ENCODE data around the gene ZNF346. TPM values are rescaled to one million over a fixed set of nuclear protein-coding genes. Genes with fewer than 3 reads are reported as not detected.

The ZNF346 gene
- total RNA-seq, 2 experiments from 2014 or later: 36.6 to 42.4 TPM

- TF ChIP-seq CTCF (conservative IDR thresholded peaks at IDR 0.05; ENCODE audit: low read length) (no peak), EZH2phosphoT487 (IDR thresholded peaks at IDR 0.05; ENCODE audit: borderline replicate concordance, low read depth, low read length) (no peak)
- H4K20me1 ChIP-seq (ENCODE audit: insufficient read depth, low read length): peaks cover 13% of the 10 kb centered on the region
- H3K4me3 ChIP-seq (ENCODE audit: low read depth, low read length, poor library complexity, severe bottlenecking): peak overlapping the region; percentile 47
- peak overlapping the region; percentile 92 for H3K27ac ChIP-seq (ENCODE audit: low read depth, low read length, poor library complexity, severe bottlenecking)
- H3K4me1 ChIP-seq (ENCODE audit: insufficient read depth, low read length, poor library complexity, severe bottlenecking): peaks cover 74% of the 10 kb centered on the region
- peaks cover 35% of the 10 kb centered on the region for H3K36me3 ChIP-seq (ENCODE audit: insufficient read depth, low read length)
- no TSS peak for BruUV-seq (replicated peaks)
- ChIA-PET CTCF (ENCODE audit: unreplicated experiment) (interaction anchor here (0.6 kb wide), 1 partner anchor 53 kb away, joined by 3 read pairs; no protein-coding TSS in a partner anchor), POLR2A (interaction anchor here (0.7 to 1.6 kb wide), 7 partner anchors 9 to 124 kb away, joined by 3 to 16 read pairs (median 4); no protein-coding TSS in a partner anchor)
- no peak overlapping the region for H2AFZ ChIP-seq (ENCODE audit: low read length)
- intact Hi-C loops (cut with micrococcal nuclease; ENCODE audit: unreplicated experiment): loop anchor here (1.0 to 10.0 kb wide), 4 partner anchors 9 to 550 kb away; partner anchors contain the start of genes FAF2, PRELID1, RAB24 and UIMC1
- H3K9me2 ChIP-seq (ENCODE audit: insufficient read depth, low read length): no peaks in the 10 kb centered on the region
- H3K79me2 ChIP-seq (ENCODE audit: insufficient read depth, low read depth, low read length): peaks cover 100% of the 10 kb centered on the region
- H3K4me2 ChIP-seq (ENCODE audit: low read length): peak overlapping the region; percentile 60
- H3K9me3 ChIP-seq (ENCODE audit: low read length): peaks cover 12% of the 10 kb centered on the region; the same call in 1 of the 2 replicates
- DNase-seq (ENCODE audit: low spot score): peak; percentile 95
Observed at GRCh38 chr5:176994460-176995121, 27.9 kb upstream of the ZNF346 start.

DNA sequence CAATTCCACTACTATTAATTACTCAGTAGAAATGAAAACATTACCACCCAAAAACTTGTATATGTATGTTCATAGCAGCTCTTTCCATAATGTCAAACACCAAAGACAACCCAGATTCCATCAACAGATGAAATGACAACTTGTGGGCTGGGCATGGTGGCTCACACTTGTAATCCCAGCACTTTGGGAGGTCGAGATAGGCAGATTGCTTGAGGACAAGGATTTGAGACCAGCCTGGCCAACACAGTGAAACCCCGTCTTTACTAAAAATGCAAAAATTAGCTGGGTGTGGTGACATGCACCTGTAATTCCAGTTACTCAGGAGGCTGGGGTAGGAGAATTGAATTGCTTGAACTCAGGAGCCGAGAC is 27.4 kb upstream of the ZNF346 start:
- Histone ChIP-seq H3K9me3 (ENCODE audit: low read length) (peaks cover 10% of the 10 kb centered on the region; the same call in 1 of the 2 replicates), H3K79me2 (ENCODE audit: insufficient read depth, low read depth, low read length) (peaks cover 100% of the 10 kb centered on the region), H2AFZ (ENCODE audit: low read length) (no peak overlapping the region), H3K4me3 (ENCODE audit: low read depth, low read length, poor library complexity, severe bottlenecking) (peak overlapping the region; percentile 44), H3K9me2 (ENCODE audit: insufficient read depth, low read length) (no peaks in the 10 kb centered on the region), H3K4me2 (ENCODE audit: low read length) (peak overlapping the region; percentile 60), H4K20me1 (ENCODE audit: insufficient read depth, low read length) (peaks cover 13% of the 10 kb centered on the region), H3K4me1 (ENCODE audit: insufficient read depth, low read length, poor library complexity, severe bottlenecking) (peaks cover 68% of the 10 kb centered on the region), H3K36me3 (ENCODE audit: insufficient read depth, low read length) (peaks cover 39% of the 10 kb centered on the region), H3K27ac (ENCODE audit: low read depth, low read length, poor library complexity, severe bottlenecking) (peak overlapping the region; percentile 92)
- intact Hi-C loops (cut with micrococcal nuclease; ENCODE audit: unreplicated experiment): loop anchor here (10.0 kb wide), 2 partner anchors 310 to 550 kb away; partner anchors contain the start of genes FAF2, PRELID1 and RAB24
- no peak for DNase-seq (ENCODE audit: low spot score)
- POLR2A ChIA-PET: interaction anchor here (0.7 to 1.6 kb wide), 7 partner anchors 9 to 123 kb away, joined by 3 to 16 read pairs (median 4); no protein-coding TSS in a partner anchor
- no TSS peak for BruUV-seq (replicated peaks)
- no peak for TF ChIP-seq EZH2phosphoT487 (IDR thresholded peaks at IDR 0.05; ENCODE audit: borderline replicate concordance, low read depth, low read length)
- no peak for TF ChIP-seq CTCF (conservative IDR thresholded peaks at IDR 0.05; ENCODE audit: low read length)
- CTCF ChIA-PET (ENCODE audit: unreplicated experiment): interaction anchor here (0.6 kb wide), 1 partner anchor 53 kb away, joined by 3 read pairs; no protein-coding TSS in a partner anchor
